ENCODE data around the gene PRKAR1B. TPM values are rescaled to one million over a fixed set of nuclear protein-coding genes. Genes with fewer than 3 reads are reported as not detected.
A peak's percentile ranks its signal among the peaks of the same experiment; 100 is the strongest.

The PRKAR1B gene
- total RNA-seq, 1 experiment from 2014 or later: 6.9 TPM

DNA sequence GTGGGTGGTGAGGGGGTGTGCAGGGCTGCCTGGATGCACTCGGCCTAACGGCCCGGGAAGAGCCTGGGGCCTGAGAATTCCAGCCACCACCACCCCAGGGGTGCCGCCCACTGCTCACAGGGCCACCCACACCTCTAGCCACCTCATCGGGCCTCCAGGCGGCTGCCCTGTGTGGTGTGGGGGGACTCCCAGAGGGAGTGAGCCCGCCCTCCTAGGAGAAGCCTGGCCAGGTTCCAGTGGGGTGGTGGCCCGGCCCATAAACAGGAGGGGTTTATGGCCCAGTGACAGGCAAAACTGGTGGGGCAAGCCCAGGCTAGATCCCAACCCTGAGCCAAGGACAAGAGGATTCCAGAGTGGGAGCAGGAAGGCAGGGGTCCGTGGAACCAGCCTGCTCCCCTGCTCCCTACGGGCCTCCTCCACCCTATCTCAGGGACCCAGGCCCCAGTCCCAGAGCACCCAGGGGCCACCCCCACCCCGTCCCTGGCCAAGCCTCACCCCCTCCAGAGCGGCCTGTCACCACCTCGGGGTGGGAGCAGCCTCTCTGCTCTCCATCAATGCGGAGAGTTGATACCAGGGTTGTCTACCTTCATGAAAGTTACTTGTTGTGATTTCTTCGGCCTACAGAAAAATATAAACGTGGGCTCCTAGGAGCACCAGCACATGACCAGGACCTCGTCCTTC is 187.2 kb downstream of the PRKAR1B start:
- DNase-seq: peak; percentile 77 to 85
- H3K36me3 ChIP-seq: no peaks in the 10 kb centered on the region
- H3K27me3 ChIP-seq: no peaks in the 10 kb centered on the region
- H3K4me3 ChIP-seq: no peak overlapping the region
- H3K9me3 ChIP-seq (replicated peaks): no peaks in the 10 kb centered on the region
- H3K4me1 ChIP-seq: peaks cover 28% of the 10 kb centered on the region
- H3K27ac ChIP-seq: peak overlapping the region; percentile 52; the same call in 1 of the 2 replicates

GRCh38 chr7:538764-539685 is 188.1 kb downstream of the PRKAR1B start:
- no peak overlapping the region for H3K4me3 ChIP-seq
- H3K4me1 ChIP-seq: peaks cover 28% of the 10 kb centered on the region
- no peaks in the 10 kb centered on the region for H3K9me3 ChIP-seq (replicated peaks)
- DNase-seq: peak in 1 of 2 experiments; percentile 28
- H3K27ac ChIP-seq: peak overlapping the region; percentile 93
- H3K27me3 ChIP-seq: no peaks in the 10 kb centered on the region
- H3K36me3 ChIP-seq: no peaks in the 10 kb centered on the region

DNA sequence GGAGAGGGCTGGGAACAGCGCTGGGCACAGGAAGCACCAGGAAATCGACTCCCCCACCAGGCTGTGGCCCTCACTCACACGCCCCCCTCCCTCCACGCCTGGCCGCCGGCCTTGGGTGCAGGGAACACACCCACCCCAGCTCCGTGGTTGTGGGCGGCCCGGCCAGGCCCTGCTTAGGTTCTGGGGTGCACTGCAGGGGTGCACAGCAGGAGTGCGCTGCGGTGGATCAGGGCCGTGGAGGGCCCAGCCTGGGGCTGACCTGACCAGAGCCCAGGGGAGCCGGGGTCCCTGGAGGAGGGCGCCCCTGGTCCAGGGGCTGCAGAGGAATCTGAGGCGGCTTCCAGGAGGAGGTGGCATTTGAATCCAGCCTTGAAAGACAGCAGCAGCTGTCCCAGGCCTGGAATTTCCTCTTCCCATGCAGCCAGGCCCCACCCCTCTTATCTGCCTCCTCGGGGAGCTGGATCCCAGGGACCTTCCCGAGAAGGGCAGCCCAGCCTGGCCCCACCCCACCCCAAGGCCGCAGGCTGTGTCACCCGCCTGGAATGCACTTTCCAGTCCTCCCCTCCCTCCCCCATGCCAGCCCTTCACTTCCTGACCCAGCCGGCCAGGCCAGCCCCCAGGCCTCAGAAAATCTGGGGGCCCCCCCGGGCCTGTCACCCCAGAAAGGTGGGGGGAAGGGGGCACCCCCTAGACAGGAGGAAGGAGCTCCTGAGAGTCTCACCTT is 189.0 kb downstream of the PRKAR1B start:
- Histone ChIP-seq H3K27ac (peak overlapping the region; percentile 93), H3K36me3 (no peaks in the 10 kb centered on the region), H3K9me3 (replicated peaks) (no peaks in the 10 kb centered on the region), H3K4me3 (no peak overlapping the region), H3K4me1 (peaks cover 28% of the 10 kb centered on the region), H3K27me3 (no peaks in the 10 kb centered on the region)
- peak; percentile 92 to 95 for DNase-seq

- Histone ChIP-seq H3K9me3 (replicated peaks) (no peaks in the 10 kb centered on the region), H3K36me3 (no peaks in the 10 kb centered on the region), H3K27ac (no peak overlapping the region), H3K27me3 (no peaks in the 10 kb centered on the region), H3K4me1 (peaks cover 20% of the 10 kb centered on the region), H3K4me3 (no peak overlapping the region)
- no peak for DNase-seq
These were observed 190.8 kb downstream of the PRKAR1B start for GRCh38 chr7:536231-536630.

GRCh38 chr7:534959-535358 is 192.1 kb downstream of the PRKAR1B start:
- H3K4me3 ChIP-seq: no peak overlapping the region
- DNase-seq: no peak
- H3K4me1 ChIP-seq: peaks cover 17% of the 10 kb centered on the region
- H3K27me3 ChIP-seq: no peaks in the 10 kb centered on the region
- H3K27ac ChIP-seq: no peak overlapping the region
- no peaks in the 10 kb centered on the region for H3K36me3 ChIP-seq
- no peaks in the 10 kb centered on the region for H3K9me3 ChIP-seq (replicated peaks)

- H3K9me3 ChIP-seq (replicated peaks): no peaks in the 10 kb centered on the region
- H3K27ac ChIP-seq: no peak overlapping the region
- H3K4me3 ChIP-seq: no peak overlapping the region
- no peak for DNase-seq
- no peaks in the 10 kb centered on the region for H3K27me3 ChIP-seq
- H3K4me1 ChIP-seq: peaks cover 11% of the 10 kb centered on the region
- H3K36me3 ChIP-seq: no peaks in the 10 kb centered on the region
These were observed 193.0 kb downstream of the PRKAR1B start for GRCh38 chr7:534075-534474.

- no peaks in the 10 kb centered on the region for H3K27me3 ChIP-seq
- H3K9me3 ChIP-seq (replicated peaks): no peaks in the 10 kb centered on the region
- no peaks in the 10 kb centered on the region for H3K36me3 ChIP-seq
- no peak for DNase-seq
- no peak overlapping the region for H3K4me3 ChIP-seq
- H3K27ac ChIP-seq: no peak overlapping the region
- H3K4me1 ChIP-seq: peaks cover 3% of the 10 kb centered on the region
These were observed 193.8 kb downstream of the PRKAR1B start for GRCh38 chr7:533266-533665.

DNA sequence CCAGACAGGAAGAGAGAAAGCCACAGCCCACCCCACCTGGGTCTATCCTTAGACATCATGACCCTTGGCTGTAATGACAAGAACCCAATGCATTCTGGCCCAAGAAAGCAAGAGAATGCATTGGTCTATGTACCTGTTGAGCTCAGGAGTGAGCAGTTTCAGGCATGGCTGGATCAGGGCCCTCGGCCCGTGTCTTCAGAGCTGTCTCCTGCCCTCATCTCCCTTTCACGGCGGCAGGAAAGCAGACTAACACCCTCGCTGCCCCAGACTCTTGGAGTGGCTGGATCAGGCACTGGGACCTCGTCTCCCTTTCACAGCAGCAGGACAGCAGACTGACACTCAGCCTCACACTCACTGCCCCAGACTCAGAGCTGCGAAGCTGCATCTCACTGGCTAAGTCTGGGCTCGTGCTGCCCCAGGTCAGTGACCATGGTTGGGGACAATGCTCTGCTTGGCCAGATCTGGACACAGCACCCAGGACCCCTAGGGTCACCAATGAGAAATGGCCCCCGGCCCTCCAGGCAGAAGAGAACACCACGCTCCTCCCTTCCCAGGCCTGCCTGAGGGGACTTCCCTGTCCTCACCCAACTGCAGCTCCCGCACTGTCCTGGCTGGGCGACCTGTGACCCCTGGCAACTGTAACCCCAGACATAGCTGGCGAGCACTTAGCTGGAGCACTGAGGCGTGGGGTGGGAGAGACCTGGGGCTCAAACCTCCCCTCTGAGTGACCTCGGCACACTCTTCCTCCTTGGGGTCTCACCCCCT is 194.5 kb downstream of the PRKAR1B start:
- H3K4me3 ChIP-seq: no peak overlapping the region
- no peaks in the 10 kb centered on the region for H3K27me3 ChIP-seq
- no peaks in the 10 kb centered on the region; the same call in 1 of the 2 replicates for H3K4me1 ChIP-seq
- no peak overlapping the region for H3K27ac ChIP-seq
- H3K36me3 ChIP-seq: no peaks in the 10 kb centered on the region
- DNase-seq: no peak
- no peaks in the 10 kb centered on the region for H3K9me3 ChIP-seq (replicated peaks)

- Histone ChIP-seq H3K27ac (no peak overlapping the region), H3K9me3 (replicated peaks) (no peaks in the 10 kb centered on the region), H3K4me3 (no peak overlapping the region), H3K4me1 (no peaks in the 10 kb centered on the region), H3K27me3 (no peaks in the 10 kb centered on the region), H3K36me3 (no peaks in the 10 kb centered on the region)
- no peak for DNase-seq
These were observed 195.3 kb downstream of the PRKAR1B start for GRCh38 chr7:531777-532176.

DNA sequence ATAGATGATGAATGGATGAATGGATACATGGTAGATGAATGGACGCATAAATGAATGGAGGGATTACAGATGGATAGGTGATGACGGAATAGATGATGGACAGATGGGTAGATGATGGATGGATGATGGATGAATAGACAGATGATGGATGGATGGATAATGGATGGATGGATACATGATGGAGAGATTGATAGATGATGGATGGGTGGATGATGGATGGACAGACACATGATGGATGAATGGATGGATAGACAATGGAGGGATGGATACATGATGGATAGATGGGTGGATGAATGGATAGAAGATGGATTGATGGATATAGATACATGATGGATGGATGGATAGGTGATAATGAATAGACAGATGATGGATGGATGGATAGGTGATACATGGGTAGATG is 198.6 kb downstream of the PRKAR1B start:
- H3K27me3 ChIP-seq: no peaks in the 10 kb centered on the region
- DNase-seq: no peak
- H3K4me1 ChIP-seq: no peaks in the 10 kb centered on the region
- H3K27ac ChIP-seq: no peak overlapping the region
- no peaks in the 10 kb centered on the region for H3K9me3 ChIP-seq (replicated peaks)
- H3K4me3 ChIP-seq: no peak overlapping the region
- no peaks in the 10 kb centered on the region for H3K36me3 ChIP-seq

GRCh38 chr7:527723-528122 is 199.4 kb downstream of the PRKAR1B start:
- H3K9me3 ChIP-seq (replicated peaks): no peaks in the 10 kb centered on the region
- no peak overlapping the region for H3K27ac ChIP-seq
- H3K27me3 ChIP-seq: no peaks in the 10 kb centered on the region

DNA sequence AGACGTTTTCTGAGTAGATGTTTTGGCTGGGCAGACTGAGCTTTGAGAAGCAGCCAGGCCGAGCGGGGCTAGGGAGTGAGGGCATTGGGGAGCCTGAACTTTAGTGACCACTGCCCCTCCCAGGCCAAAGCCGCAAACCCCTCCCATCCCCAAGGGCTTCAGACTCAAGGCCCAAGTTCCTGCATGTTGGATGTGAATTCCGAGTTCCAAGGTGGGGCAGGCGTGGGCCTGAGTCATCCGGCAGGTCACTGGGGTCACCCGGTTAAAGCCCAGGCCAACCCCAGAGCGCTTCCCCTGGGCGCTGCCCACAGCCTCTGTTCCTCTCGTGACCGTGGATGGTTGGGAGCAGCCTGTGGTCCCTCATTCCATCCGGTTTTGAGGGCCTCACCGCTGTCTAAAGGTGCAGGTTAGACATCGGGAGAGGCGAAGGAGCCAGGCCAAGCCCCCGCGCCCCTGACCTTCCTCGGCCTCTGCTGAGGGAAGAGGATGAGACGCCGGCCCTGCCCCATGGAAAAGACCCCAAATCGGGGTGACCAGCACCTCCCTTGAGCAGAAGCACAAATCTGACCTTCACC is 200.5 kb downstream of the PRKAR1B start:
- Histone ChIP-seq H3K36me3 (no peaks in the 10 kb centered on the region), H3K4me3 (no peak overlapping the region), H3K27ac (no peak overlapping the region), H3K27me3 (no peaks in the 10 kb centered on the region), H3K9me3 (replicated peaks) (no peaks in the 10 kb centered on the region), H3K4me1 (no peaks in the 10 kb centered on the region)
- no peak for DNase-seq

More at GRCh38 chr7:527723-528122, 199.4 kb downstream of the PRKAR1B start:
- Histone ChIP-seq H3K4me1 (no peaks in the 10 kb centered on the region), H3K4me3 (no peak overlapping the region), H3K36me3 (no peaks in the 10 kb centered on the region)
- no peak for DNase-seq

DNA sequence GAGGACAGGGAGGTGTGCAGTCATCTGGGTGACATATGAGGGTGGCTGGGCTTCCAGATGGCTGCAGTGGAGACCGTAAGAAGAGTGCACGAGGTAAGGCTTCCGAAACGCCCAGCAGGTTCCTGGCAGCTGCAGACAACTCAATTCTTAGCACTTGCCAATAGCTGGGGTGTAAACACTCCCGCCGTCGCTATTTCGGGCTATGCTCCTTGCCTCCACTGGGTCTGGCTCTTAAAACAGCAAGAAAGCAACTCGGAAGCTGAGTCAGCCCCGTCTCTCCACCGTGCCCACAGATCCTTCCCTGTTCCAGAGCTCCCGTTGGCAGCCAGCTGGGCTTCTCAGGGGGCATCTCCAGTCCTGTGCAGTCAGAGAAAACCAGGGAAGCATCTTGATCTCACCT is 201.3 kb downstream of the PRKAR1B start:
- no peak overlapping the region for H3K27ac ChIP-seq
- no peak overlapping the region for H3K4me3 ChIP-seq
- no peaks in the 10 kb centered on the region for H3K4me1 ChIP-seq
- no peaks in the 10 kb centered on the region for H3K27me3 ChIP-seq
- no peaks in the 10 kb centered on the region for H3K9me3 ChIP-seq (replicated peaks)
- no peaks in the 10 kb centered on the region for H3K36me3 ChIP-seq
- DNase-seq: no peak

DNA sequence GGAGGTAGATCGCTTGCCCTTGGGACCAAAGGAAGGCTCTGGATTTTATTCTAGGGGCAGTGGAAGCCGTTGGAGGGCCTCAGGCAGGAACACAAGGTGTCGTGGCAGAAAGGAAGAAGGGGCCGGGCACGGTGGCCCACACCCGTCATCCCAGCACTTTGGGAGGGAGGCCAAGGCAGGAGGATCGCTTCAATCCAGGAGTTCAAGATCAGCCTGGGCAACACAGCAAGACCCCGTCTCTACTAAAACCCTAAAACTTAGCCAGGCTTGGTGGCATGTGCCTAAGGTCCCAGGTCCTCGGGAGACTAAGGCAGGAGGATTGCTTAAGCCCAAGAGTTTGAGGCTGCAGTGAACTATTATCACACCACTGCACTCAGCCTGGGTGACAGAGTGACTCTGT is 202.3 kb downstream of the PRKAR1B start:
- Histone ChIP-seq H3K27ac (no peak overlapping the region), H3K36me3 (no peaks in the 10 kb centered on the region), H3K27me3 (no peaks in the 10 kb centered on the region), H3K4me1 (no peaks in the 10 kb centered on the region), H3K4me3 (no peak overlapping the region), H3K9me3 (replicated peaks) (no peaks in the 10 kb centered on the region)
- DNase-seq: no peak

All from SJCRH30 (cell line).